GM10266 (cell line): Measurements from ENCODE around the gene EIF4H.
A peak's percentile ranks its signal among the peaks of the same experiment; 100 is the strongest.
"Not testable (repeated sequence)": the region's sequence is repeated elsewhere in the genome, so short reads cannot be mapped to it uniquely, and the experiment has no call there.

Experiments used
- DNase-seq: peaks from one replicate; pipeline ENCODE4 v3.0.0; 2012; ENCODE audit errors: extremely low spot score
- TF ChIP-seq, protein P1 (sequence below): IDR thresholded peaks from 2 replicates; pipeline ENCODE4 v1.5.1; 2012; ENCODE audit warnings: mild to moderate bottlenecking, low read depth; ENCODE audit not compliant: control insufficient read depth, insufficient read depth; ENCODE audit errors: missing control alignments

EIF4H gene

DNA sequence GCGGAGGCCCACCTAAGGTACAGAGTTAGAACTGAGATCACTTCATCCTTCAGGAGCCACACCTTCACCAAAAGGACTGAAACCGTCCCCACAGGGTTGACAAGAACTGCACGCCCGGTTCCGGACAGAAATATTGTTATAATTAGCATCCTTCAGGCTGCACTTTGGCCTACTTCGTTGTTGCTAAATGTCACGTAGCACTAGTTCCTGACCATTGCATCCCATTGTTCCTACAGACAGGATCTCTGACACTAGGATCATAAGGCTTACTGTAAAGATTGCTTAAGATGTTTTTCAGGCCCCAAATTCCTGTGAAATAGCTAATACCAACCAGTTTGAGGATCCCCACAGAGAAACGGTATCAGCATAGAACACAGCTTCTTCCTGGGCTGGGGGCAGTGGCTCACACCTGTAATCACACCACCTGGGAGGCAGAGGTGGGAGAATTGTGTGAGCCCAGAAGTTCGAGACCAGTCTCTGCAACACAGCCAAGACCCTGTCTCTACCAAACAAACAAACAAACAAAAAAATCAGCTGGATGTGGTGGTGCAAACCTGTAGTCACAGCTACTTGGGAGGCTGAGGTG, 18.3 kb upstream of the EIF4H start:
- TF ChIP-seq, protein P1, sequence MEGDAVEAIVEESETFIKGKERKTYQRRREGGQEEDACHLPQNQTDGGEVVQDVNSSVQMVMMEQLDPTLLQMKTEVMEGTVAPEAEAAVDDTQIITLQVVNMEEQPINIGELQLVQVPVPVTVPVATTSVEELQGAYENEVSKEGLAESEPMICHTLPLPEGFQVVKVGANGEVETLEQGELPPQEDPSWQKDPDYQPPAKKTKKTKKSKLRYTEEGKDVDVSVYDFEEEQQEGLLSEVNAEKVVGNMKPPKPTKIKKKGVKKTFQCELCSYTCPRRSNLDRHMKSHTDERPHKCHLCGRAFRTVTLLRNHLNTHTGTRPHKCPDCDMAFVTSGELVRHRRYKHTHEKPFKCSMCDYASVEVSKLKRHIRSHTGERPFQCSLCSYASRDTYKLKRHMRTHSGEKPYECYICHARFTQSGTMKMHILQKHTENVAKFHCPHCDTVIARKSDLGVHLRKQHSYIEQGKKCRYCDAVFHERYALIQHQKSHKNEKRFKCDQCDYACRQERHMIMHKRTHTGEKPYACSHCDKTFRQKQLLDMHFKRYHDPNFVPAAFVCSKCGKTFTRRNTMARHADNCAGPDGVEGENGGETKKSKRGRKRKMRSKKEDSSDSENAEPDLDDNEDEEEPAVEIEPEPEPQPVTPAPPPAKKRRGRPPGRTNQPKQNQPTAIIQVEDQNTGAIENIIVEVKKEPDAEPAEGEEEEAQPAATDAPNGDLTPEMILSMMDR = no peak
- no peak for DNase-seq

DNA sequence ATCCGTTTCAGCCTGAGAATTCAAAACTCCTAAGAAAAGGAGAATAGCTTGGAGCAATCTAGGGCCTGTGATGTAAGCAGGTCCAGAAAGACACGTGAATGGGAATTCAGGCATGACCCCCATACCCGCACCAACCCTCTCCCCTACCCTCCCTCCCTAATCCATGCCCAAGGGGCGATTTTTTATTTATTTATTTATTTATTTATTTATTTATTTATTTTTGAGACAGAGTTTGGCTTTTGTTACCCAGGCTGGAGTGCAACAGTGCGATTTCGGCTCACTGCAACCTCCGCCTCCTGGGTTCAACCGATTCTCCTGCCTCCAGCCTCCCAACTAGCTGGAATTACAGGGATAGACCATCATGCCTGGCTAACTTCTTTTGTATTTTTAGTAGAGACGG, 16.6 kb upstream of the EIF4H start:
- DNase-seq = no peak
- TF ChIP-seq, protein P1 = no peak

DNA sequence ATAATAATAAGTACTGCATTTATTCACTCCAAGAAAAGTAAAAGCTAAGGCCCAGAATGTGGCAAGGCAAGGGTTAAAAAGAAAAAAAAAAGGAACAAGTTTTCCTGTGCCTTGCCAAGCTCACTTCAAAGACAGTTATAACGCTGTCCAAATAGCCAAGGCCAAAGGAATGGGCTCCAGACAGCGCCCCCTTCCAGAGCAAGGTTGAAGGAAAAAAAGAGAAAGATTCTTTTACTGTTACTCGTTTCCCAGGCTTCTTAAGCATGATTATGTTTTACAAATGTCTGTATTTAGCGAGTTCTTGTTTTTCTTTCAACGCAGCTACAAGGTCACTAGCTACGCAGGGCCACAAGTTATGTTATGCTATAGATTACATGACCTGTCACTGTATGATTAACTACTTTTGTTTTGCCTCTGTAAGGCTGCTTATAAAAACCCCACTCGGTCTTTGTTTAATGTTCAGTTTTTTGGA, 9.1 kb upstream of the EIF4H start:
- TF ChIP-seq, protein P1 = no peak

DNA sequence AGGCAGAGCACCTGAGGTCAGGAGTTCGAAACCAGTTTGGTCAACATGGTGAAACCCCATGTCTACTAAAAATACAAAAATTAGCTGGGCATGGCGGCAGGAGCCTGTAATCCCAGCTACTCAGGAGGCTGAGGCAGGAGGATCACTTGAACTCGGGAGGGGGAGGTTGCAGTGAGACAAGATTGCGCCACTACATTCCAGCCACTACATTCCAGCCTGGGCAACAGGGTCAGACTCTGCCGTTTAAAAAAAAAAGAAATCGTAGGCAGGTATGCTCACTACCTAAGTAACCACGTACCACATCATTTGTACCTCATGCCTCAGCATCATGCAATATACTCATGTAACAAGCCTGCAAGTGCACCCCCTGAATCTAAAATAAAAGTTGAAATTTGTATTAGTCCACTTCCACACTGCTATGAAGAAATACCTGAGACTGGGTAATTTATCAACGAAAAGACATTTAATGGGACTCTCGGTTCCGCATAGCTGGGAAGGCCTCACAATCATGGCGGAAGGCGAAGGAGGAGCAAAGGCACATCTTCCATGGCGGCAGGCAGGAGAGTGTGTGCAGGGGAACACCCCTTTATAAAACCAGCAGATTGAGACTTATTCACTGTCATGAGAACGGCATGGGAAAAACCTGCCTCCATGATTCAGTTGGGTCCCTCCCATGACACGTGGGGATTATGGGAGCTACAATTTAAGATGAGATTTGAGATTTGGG, 8.1 kb upstream of the EIF4H start:
- TF ChIP-seq, protein P1 = no peak
- DNase-seq = no peak

More for the DNA sequence above, 9.1 kb upstream of the EIF4H start:
- no peak for DNase-seq

DNA sequence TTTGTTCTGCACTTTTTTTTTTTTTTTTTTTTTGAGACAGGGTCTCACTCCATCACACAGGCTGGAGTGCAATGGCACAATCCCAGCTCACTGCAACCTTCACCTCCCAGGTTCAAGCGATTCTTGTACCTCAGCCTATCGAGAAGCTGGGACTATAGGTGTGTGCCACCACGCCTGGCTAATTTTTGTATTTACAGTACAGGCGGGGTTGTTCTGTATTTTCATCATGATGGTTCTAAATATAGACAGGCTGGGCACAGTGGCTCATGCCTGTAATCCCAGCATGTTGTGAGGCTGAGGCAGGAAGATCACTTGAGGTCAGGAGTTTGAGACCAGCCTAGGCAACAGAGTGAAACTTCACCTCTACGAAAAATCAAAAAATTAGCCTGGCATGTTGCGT, 6.8 kb upstream of the EIF4H start:
- not testable (repeated sequence) for DNase-seq

DNA sequence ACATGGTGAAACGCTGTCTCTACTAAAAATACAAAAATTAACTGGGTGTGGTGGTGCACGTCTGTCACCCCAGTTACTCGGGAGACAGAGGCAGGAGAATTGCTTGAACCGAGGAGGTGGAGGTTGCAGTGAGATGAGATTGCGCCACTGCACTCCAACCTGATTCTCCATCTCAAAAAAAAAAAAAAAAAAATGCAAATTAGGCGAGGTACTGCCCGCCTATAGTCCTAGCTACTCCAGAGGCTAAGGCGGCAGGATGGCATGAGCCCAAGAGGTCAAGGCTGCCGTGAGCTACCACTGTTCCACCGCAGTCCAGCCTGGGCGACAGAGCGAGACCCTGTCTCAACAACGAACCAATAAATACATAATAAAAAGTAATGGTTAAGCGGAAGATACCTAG, 1.1 kb upstream of the EIF4H start:
- no peak for DNase-seq
- TF ChIP-seq, protein P1 = no peak

DNA sequence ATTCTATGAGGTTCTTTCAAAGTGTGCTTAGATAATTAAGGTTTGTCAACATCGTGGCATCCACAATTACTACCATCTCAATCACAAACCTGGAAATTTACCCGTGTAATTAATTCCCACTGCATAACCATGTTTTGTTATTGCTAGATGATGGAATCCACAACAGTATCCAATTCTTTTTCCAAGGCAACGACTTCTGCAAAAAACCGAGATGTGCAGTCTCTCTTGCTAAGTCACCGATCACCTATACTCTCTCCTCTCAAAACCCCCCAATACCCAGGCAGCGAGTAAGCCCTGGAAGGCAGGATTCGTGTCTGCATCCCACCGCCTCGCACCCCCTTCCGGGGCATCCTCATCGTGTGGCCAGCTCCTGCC, 678 bp upstream of the EIF4H start:
- TF ChIP-seq, protein P1 = no peak
- DNase-seq = no peak

DNA sequence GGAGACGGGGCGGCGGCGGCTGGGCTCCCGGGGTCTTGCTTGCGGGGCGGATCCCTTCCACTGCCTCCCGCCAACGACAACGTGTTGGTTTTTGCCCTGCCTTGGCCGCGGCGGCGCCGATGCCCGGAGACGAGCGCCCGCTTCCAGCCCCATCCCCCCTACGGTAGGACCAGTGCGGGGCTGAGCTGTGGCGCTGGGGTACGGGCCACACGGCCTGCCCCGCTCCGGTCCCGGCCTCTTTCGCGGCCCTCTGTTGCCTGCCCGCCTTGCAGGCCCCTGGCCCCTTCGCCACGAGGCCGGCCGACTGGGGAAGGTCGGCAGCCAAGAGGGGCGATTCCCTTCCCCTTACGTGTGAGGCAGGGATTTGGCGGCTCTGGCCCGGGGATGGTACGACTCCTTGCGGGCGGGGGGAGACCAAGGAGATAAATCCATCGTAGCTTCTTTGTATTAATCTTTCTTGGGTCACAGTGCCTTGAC, 488 bp downstream of the EIF4H start:
- peak; percentile 51 for DNase-seq
- TF ChIP-seq, protein P1 = no peak
